Loucy (cell line): ENCODE measurements around the gene CDH4.

ENCODE experiments used
- H2AFZ ChIP-seq: fragments of 200-600 bp; sonication (generic); 2 replicates; pipeline ENCODE4 v1.6.0; 2016; ENCODE audit warnings: antibody characterized with exemption, mild to moderate bottlenecking, low read length, moderate library complexity
- H3F3A ChIP-seq: fragments of 200-600 bp; 2 replicates; pipeline ENCODE4 v1.6.0; 2016; ENCODE audit warnings: antibody characterized with exemption, low read depth, mild to moderate bottlenecking
- H3K27me3 ChIP-seq: fragments of 200-600 bp; sonication (generic); 2 replicates; pipeline ENCODE4 v1.6.1; 2014; ENCODE audit warnings: low read length, mild to moderate bottlenecking; ENCODE audit not compliant: insufficient read depth, poor library complexity, severe bottlenecking
- H3K36me3 ChIP-seq: fragments of 200-600 bp; sonication (generic); 2 replicates; pipeline ENCODE4 v1.6.1; 2016; ENCODE audit warnings: low read length; ENCODE audit not compliant: insufficient read depth
- H3K4me1 ChIP-seq: fragments of 200-600 bp; sonication (generic); 2 replicates; pipeline ENCODE4 v1.5.1; 2014; ENCODE audit warnings: low read length, mild to moderate bottlenecking; ENCODE audit not compliant: insufficient read depth, poor library complexity, severe bottlenecking
- H3K4me2 ChIP-seq: fragments of 200-600 bp; sonication (generic); 2 replicates; pipeline ENCODE4 v1.6.0; 2014; ENCODE audit warnings: antibody characterized with exemption, low read length, low read depth, mild to moderate bottlenecking; ENCODE audit not compliant: poor library complexity, severe bottlenecking
- H3K4me3 ChIP-seq: fragments of 200-600 bp; sonication (generic); 2 replicates; pipeline ENCODE4 v1.5.1; 2014; ENCODE audit warnings: low read length, mild to moderate bottlenecking, mixed read lengths; ENCODE audit not compliant: poor library complexity, severe bottlenecking
- H3K79me2 ChIP-seq: fragments of 200-600 bp; sonication (generic); 2 replicates; pipeline ENCODE4 v1.6.1; 2014; ENCODE audit warnings: low read length; ENCODE audit not compliant: insufficient read depth
- H3K9ac ChIP-seq: fragments of 200-600 bp; sonication (generic); 2 replicates; pipeline ENCODE4 v1.6.0; 2014; ENCODE audit warnings: mild to moderate bottlenecking, low read depth, low read length, moderate library complexity; ENCODE audit not compliant: poor library complexity, severe bottlenecking
- H3K9me2 ChIP-seq: fragments of 200-600 bp; sonication (generic); replicated peaks from 2 replicates; pipeline ENCODE4 v1.6.1; 2016; ENCODE audit warnings: low read depth, low read length, mixed read lengths
- H3K9me3 ChIP-seq: fragments of 200-600 bp; sonication (generic); 2 replicates; pipeline ENCODE4 v1.6.1; 2014; ENCODE audit warnings: mild to moderate bottlenecking, antibody characterized with exemption, low read length, low read depth; ENCODE audit not compliant: insufficient read depth
- H4K20me1 ChIP-seq: fragments of 200-600 bp; sonication (generic); 2 replicates; pipeline ENCODE4 v1.6.0; 2014; ENCODE audit warnings: antibody characterized with exemption, low read length, mild to moderate bottlenecking; ENCODE audit not compliant: insufficient read depth, poor library complexity, severe bottlenecking
- CTCF ChIP-seq: fragments of 200-600 bp; sonication (generic); conservative IDR thresholded peaks from 2 replicates; pipeline ENCODE4 v1.5.1; 2014; ENCODE audit warnings: mild to moderate bottlenecking, antibody characterized with exemption, low read length
- EZH2phosphoT487 ChIP-seq: fragments of 200-600 bp; IDR thresholded peaks from 2 replicates; pipeline ENCODE4 v1.6.1; 2018; ENCODE audit warnings: antibody characterized with exemption, mild to moderate bottlenecking, moderate library complexity, borderline replicate concordance

CDH4 gene

GRCh38 chr20:61262514-61262913 lies 10.5 kb downstream of the CDH4 start:
- no peaks in the 10 kb centered on the region for H3K9me2 ChIP-seq
- no peaks in the 10 kb centered on the region for H3K36me3 ChIP-seq
- no peaks in the 10 kb centered on the region for H3K9me3 ChIP-seq
- no peaks in the 10 kb centered on the region for H3K27me3 ChIP-seq
- peak overlapping the region; percentile 64 for H2AFZ ChIP-seq
- H3K4me3 ChIP-seq, result no peak overlapping the region
- H3K4me2 ChIP-seq, result peak overlapping the region; percentile 44
- no peaks in the 10 kb centered on the region for H4K20me1 ChIP-seq
- no peak for TF ChIP-seq CTCF
- TF ChIP-seq EZH2phosphoT487, result no peak
- no peaks in the 10 kb centered on the region for H3K79me2 ChIP-seq
- peaks cover under 1% of the 10 kb centered on the region for H3K4me1 ChIP-seq
- H3K9ac ChIP-seq, result no peak overlapping the region
- H3F3A ChIP-seq, result no peaks in the 10 kb centered on the region

- no peaks in the 10 kb centered on the region for H3K79me2 ChIP-seq
- H2AFZ ChIP-seq, result peak overlapping the region; percentile 64
- peak overlapping the region; percentile 13 for H3K9ac ChIP-seq
- no peaks in the 10 kb centered on the region for H3F3A ChIP-seq
- peak overlapping the region; percentile 44 for H3K4me2 ChIP-seq
- no peaks in the 10 kb centered on the region for H3K36me3 ChIP-seq
- peak overlapping the region; percentile 35 for H3K4me3 ChIP-seq
- H3K9me3 ChIP-seq, result no peaks in the 10 kb centered on the region
- H4K20me1 ChIP-seq, result no peaks in the 10 kb centered on the region
- H3K27me3 ChIP-seq, result no peaks in the 10 kb centered on the region
- no peak for TF ChIP-seq EZH2phosphoT487
- TF ChIP-seq CTCF, result peak; percentile 98
- no peaks in the 10 kb centered on the region for H3K4me1 ChIP-seq
- H3K9me2 ChIP-seq, result no peaks in the 10 kb centered on the region
Observed at GRCh38 chr20:61263084-61263695, 11.1 kb downstream of the CDH4 start.

- H3K9me3 ChIP-seq, result no peaks in the 10 kb centered on the region
Observed at GRCh38 chr20:61263938-61264337, 11.9 kb downstream of the CDH4 start.

More at GRCh38 chr20:61263938-61264337, 11.9 kb downstream of the CDH4 start:
- H3K4me3 ChIP-seq, result no peak overlapping the region
- H3K4me2 ChIP-seq, result no peak overlapping the region
- no peaks in the 10 kb centered on the region for H3K27me3 ChIP-seq
- no peaks in the 10 kb centered on the region for H3K4me1 ChIP-seq
- no peaks in the 10 kb centered on the region for H4K20me1 ChIP-seq
- H3K9me2 ChIP-seq, result no peaks in the 10 kb centered on the region
- H3K9ac ChIP-seq, result no peak overlapping the region
- no peaks in the 10 kb centered on the region for H3K36me3 ChIP-seq
- H2AFZ ChIP-seq, result no peak overlapping the region
- H3F3A ChIP-seq, result no peaks in the 10 kb centered on the region
- H3K79me2 ChIP-seq, result no peaks in the 10 kb centered on the region
- TF ChIP-seq CTCF, result no peak
- TF ChIP-seq EZH2phosphoT487, result no peak
